ENCODE data around the gene IL17RB.

IL17RB gene

DNA sequence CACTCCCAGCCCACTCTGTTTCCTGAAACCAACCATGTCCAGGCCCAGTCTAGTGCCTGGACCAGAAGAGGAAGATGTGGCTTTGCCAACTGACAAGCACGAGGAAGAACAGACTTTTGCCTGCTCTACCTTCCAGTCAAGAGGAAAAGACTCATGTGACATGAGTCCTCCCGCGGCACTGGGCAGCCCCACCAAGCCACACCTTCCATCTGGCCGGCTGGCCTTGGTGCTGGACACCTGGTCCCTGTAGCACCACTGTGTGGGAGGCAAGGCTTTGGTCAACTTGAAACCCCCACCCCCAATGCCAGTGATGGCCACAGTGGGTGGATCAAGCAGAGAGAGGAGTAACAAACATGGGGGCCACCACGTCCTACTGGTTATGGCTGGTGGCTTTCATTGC is 12.7 kb upstream of the IL17RB start:
- DNase-seq: no peak

GRCh38 chr3:53834429-53835095 is 11.8 kb upstream of the IL17RB start:
- DNase-seq: no peak

GRCh38 chr3:53835257-53835656 is 11.1 kb upstream of the IL17RB start:
- DNase-seq: no peak

GRCh38 chr3:53836084-53836872 is 10.1 kb upstream of the IL17RB start:
- DNase-seq: no peak

GRCh38 chr3:53837331-53837730 is 9.0 kb upstream of the IL17RB start:
- DNase-seq: no peak

GRCh38 chr3:53841296-53841695 is 5.1 kb upstream of the IL17RB start:
- DNase-seq: no peak

- no peak for DNase-seq
Observed at GRCh38 chr3:53842436-53843194, 3.8 kb upstream of the IL17RB start.

DNA sequence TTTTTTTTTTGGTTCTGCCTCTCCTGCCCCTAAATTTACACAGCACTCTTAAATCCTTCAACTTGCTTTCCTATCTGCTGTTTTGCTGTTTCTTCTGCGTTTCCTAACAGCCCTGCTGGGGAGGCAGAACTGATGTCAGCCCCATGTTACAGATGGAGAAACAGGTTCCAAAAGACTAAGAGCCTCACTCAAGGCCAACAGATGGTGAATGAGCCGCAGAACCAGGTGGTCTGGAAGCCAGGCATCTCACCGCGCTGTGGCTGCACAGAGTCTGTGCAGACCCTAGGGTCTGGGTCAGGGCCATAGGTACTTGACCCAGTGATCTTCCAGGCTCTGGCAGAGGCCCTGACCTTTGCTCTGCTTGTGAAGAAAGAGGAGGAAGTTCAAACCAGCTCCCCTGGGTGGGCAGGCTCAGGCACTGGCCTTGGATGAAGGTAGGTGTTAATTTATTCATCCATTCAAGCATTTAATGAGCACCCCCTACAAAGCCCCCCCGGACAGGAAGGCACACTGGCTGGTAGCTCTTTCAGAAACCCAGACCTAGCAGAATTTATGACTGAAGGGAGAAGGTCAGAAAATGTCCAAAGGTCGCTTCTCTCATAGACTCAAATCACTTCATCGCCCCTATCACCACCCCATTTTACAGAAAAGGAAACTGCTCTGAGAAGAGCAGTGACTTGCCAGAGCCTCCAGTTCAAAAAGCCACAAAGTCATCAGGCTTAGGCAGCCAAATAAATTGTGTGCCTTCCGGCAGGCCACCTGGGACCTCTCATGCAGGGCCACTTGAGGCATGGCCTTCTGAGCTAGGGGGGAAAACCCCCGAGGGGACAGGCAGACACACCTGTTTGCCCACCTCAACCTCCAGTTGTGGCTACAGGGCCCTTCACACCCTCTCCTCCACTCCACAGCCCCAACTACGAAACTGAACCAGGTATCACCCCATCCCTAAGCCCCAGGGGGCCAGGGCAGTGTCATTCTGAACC is 2.9 kb upstream of the IL17RB start:
- DNase-seq: no peak

DNA sequence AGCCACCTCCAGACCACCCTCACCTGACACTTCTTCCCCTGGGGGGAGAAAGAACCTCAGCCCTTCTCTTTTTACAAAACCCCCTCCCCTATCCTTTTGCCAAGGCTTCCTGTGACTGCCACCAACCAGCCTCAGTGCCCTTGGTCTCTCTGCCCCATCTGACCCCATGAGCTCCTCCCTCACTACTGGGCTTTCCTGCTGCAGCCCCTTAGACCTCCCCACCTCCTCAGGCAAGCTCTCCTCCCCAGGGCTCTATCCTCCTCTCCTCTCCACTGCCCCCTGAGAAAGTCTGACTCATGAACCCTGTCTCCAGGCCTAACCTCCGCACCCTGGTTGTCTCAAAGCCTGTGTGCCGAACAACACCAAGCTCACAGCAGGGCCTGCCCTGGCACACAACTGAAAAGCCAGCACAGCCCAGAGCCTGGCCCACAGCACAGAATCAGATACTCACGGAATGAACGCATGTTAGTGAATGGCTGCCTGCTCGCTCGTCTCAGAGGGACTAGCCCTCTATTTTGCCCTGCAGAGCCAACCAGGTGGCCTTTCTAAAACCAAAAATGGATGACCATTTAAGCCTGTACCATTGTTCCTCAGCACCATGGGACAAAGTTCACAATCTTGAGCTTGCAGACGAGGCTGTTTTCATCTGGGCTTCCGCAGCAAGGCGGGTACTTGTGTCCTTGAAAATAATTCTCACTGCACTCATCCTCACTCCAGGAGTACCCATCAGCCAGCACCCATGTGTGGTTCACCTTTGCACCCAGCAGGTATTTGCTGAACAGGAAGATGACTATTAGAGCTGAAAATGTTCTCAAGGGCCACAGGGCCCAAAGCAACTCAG is 1.9 kb upstream of the IL17RB start:
- DNase-seq: no peak

DNA sequence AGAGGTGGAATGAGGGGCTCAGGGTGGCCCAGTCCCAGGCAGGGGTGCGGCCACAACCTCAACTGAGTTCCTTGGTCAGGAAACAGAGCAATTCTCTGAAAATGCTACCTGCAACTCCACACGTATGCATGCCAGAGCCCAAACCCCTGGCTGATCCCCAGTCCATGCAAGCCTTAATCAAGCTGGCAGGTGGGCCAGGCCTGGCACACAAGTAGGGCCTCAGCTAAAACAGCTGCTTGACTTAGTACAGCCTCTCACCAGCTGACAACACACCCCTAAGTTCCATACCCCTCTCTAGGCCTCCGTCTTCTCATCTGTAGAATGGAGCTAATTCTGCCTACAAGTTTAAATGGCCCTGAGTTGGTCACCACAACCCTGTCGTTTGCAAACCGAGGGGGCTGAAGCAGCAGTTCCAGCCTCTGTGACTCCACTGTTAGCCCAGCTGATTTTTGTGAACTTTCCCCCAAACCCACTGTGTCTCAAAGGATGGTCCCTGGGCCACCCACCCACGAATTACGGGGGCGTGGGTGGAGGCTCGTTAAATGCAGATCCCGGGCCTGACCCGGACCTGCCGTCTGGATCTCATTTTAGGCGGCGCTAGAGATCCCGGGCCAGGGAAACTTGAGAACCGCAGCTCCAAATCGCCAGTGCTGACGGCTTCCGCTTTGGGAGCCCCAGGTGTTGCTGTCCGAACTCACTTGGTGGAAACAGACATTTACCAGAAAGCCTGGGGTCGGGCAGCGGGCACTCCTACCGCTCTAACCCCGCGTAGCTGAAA is 1.1 kb upstream of the IL17RB start:
- DNase-seq: no peak

DNA sequence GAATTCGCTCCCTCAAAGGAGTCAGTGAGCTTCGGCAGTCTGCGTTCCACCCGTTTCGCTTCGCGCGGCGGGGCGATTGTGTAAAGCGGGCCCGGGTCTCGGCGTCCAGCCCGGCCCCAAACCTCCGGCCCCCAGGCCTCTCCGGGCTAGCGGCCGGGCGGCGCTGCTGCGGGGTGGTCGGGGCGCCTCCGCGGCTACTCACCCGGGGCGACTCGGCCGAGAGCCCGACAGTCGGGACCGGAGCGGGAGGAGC is 561 bp upstream of the IL17RB start:
- no peak for DNase-seq

DNA sequence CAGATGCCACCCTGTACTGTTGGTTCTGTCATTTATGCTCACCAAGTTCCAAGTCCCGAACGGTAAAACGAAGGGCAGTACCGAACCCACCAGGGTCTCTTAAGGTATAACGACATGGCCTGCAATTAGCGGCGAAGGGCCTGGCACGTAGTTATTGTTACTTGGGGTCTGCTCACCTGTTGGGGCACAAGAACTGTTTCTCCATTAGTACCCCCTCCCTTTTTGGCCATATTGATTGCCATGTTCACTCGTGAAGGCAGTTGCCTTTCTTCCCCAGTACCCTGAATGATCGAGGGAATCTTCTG is 435 bp downstream of the IL17RB start:
- DNase-seq: no peak

- no peak for DNase-seq
Observed at GRCh38 chr3:53849916-53850315, 3.5 kb downstream of the IL17RB start.

DNA sequence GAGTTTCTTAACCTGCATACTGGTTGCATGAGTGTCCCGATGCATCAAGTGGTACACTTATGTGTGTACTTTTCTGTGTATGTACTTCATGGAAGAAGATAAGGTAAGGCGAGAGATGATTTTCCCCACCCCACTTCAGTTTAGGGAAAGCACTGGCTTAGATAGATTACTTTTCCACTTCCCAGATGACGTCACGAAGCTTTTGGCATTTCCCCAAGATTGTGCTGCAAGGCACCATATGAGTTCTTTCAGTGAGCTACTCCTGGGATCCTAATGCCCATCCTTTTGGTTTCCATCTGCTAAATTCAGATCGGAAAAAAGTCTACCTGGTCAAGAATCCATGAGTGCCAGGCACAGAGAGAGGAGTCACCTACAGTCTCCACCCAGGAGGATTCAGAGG is 4.5 kb downstream of the IL17RB start:
- DNase-seq: no peak

DNA sequence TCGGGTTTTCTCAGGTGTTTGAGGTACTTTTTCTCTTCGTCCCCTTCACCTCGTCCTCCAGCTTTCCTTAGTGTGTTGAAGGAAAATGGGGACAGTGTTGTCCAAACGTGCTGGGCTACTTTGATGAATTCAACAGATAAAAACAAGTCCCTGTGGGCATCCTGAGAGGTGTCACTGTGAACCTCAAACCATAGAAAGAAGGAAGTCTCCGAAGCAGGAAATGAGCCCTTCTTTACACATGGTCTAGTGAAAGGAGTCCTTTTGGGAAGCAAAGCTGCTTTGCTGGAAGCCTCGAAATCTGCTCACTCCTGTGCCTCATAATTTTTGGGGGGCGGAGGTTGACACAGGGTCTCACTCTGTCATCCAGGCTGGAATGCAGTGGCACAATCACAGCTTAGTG is 10.6 kb downstream of the IL17RB start:
- DNase-seq: no peak

GRCh38 chr3:53858096-53858741 is 11.9 kb downstream of the IL17RB start:
- no peak for DNase-seq

GRCh38 chr3:53859178-53859577 is 12.8 kb downstream of the IL17RB start:
- no peak for DNase-seq

GRCh38 chr3:53860196-53860595 is 13.8 kb downstream of the IL17RB start:
- no peak for DNase-seq

- no peak for DNase-seq
Observed at GRCh38 chr3:53862241-53862640, 15.9 kb downstream of the IL17RB start.

- DNase-seq: no peak
Observed at GRCh38 chr3:53863145-53863544, 16.8 kb downstream of the IL17RB start.

Measured in GDM1 (cell line).